HG03045 (cell line): ENCODE data around the gene RPL36.

Experiments used
- ATAC-seq: cut with Tn5 transposase; IDR thresholded peaks from one replicate; pipeline ENCODE4 v1.9.1; 2021; ENCODE audit warnings: mild to moderate bottlenecking, moderate library complexity; ENCODE audit not compliant: unreplicated experiment

RPL36 gene

GRCh38 chr19:5673752-5674151, 16.3 kb upstream of the RPL36 start:
- ATAC-seq = no peak

GRCh38 chr19:5674714-5675113, 15.4 kb upstream of the RPL36 start:
- ATAC-seq = no peak

GRCh38 chr19:5676105-5676771, 13.9 kb upstream of the RPL36 start:
- no peak for ATAC-seq

GRCh38 chr19:5676772-5677105, 13.4 kb upstream of the RPL36 start:
- no peak for ATAC-seq

- no peak for ATAC-seq
Measured at GRCh38 chr19:5677136-5677535, 13.0 kb upstream of the RPL36 start.

GRCh38 chr19:5677580-5677979, 12.5 kb upstream of the RPL36 start:
- no peak for ATAC-seq

GRCh38 chr19:5678071-5678718, 11.9 kb upstream of the RPL36 start:
- ATAC-seq = no peak

- ATAC-seq = no peak
Measured at GRCh38 chr19:5679289-5680083, 10.6 kb upstream of the RPL36 start.

GRCh38 chr19:5680084-5680436, 10.0 kb upstream of the RPL36 start:
- ATAC-seq = no peak

GRCh38 chr19:5680437-5681368, 9.4 kb upstream of the RPL36 start, which contains the start of the genes HSD11B1L and MICOS13:
TSS of gene HSD11B1L (plus strand) at chr19:5681027. CDS start at chr19:5684833, 3,806 bp downstream.
TSS of gene MICOS13 (minus strand) at chr19:5680516. CDS start at chr19:5680486, 30 bp downstream.
- peak; percentile 82 for ATAC-seq

GRCh38 chr19:5681391-5682106, 8.5 kb upstream of the RPL36 start:
- ATAC-seq = no peak

- no peak for ATAC-seq
Measured at GRCh38 chr19:5682107-5682482, 8.0 kb upstream of the RPL36 start.

GRCh38 chr19:5683177-5683886, 6.8 kb upstream of the RPL36 start:
- no peak for ATAC-seq

GRCh38 chr19:5684694-5685430, 5.2 kb upstream of the RPL36 start:
- no peak for ATAC-seq

GRCh38 chr19:5686326-5686646, 3.8 kb upstream of the RPL36 start:
- ATAC-seq = no peak

- ATAC-seq = peak; percentile 36
Measured at GRCh38 chr19:5686647-5687359, 3.3 kb upstream of the RPL36 start.

GRCh38 chr19:5687360-5688198, 2.5 kb upstream of the RPL36 start:
- ATAC-seq = peak; percentile 0
